Gastrocnemius medialis (tissue), 4 donors: ENCODE measurements around the gene CLEC2D. TPM values are rescaled to one million over a fixed set of nuclear protein-coding genes. Genes with fewer than 3 reads are reported as not detected.
"Not testable (repeated sequence)": the region's sequence is repeated elsewhere in the genome, so short reads cannot be mapped to it uniquely, and the experiment has no call there.

ENCODE experiments used
- ATAC-seq, 2 donors: fragments of 150-250 bp; one replicate each; pipeline ENCODE4 v1.9.1; 2016
- DNase-seq, 2 donors: peaks; one replicate each; pipeline ENCODE4 v3.0.0-alpha.2; 2019
- H3K27ac ChIP-seq, 4 donors: fragments of 200-600 bp; sonication (generic); 1 replicate in 1 of 4; 2 replicates in 3 of 4; pipeline ENCODE4 v1.5.1; 2016 to 2018; ENCODE audit warnings: mild to moderate bottlenecking in 2 of 4, moderate library complexity in 1 of 4
- H3K27me3 ChIP-seq, 3 donors: fragments of 200-600 bp; sonication (generic) in 2 of 3; 1 replicate in 1 of 3; 2 replicates in 2 of 3; pipeline versions ENCODE4 v1.5.1 to v1.6.0; 2016 to 2019; ENCODE audit warnings: mild to moderate bottlenecking in 1 of 3, moderate library complexity in 1 of 3
- H3K36me3 ChIP-seq, 2 donors: fragments of 200-600 bp; sonication (generic) in 1 of 2; one replicate each; pipeline ENCODE4 v1.5.1; 2017 to 2018
- H3K4me1 ChIP-seq, 2 donors: fragments of 200-600 bp; sonication (generic) in 1 of 2; one replicate each; pipeline ENCODE4 v1.5.1; 2016 to 2017; ENCODE audit warnings: mild to moderate bottlenecking in 2 of 2
- H3K4me3 ChIP-seq, 4 donors: fragments of 200-600 bp; sonication (generic) in 3 of 4; 1 replicate in 1 of 4; 2 replicates in 3 of 4; pipeline ENCODE4 v1.5.1; 2016 to 2019; ENCODE audit warnings: mild to moderate bottlenecking in 2 of 4
- H3K9me3 ChIP-seq, 3 donors: fragments of 200-600 bp; sonication (generic) in 2 of 3; 1 replicate in 1 of 3; 2 replicates in 2 of 3; pipeline ENCODE4 v1.5.1; 2016 to 2019
- CTCF ChIP-seq, 5 experiments: fragments of 450-650 bp in 3 of 5; fragments of 200-600 bp in 2 of 5; sonication (generic) in 2 of 5; IDR thresholded peaks in 4 of 5; conservative IDR thresholded peaks in 1 of 5; 1 replicate in 4 of 5; 2 replicates in 1 of 5; pipeline ENCODE4 v1.5.1; 2016 to 2019; ENCODE audit warnings: antibody characterized with exemption in 5 of 5, mild to moderate bottlenecking in 3 of 5, moderate library complexity in 3 of 5
- POLR2A ChIP-seq, 2 donors: fragments of 450-650 bp; IDR thresholded peaks; one replicate each; pipeline ENCODE4 v1.6.1; 2017; ENCODE audit warnings: antibody characterized with exemption in 2 of 2, mild to moderate bottlenecking in 2 of 2, moderate library complexity in 2 of 2
- in situ Hi-C, 4 donors: fragments of 200-750 bp; cut with MboI; loops; one replicate each; pipeline versions ENCODE4 v1.15.0 to v1.8.0; 2017; ENCODE audit warnings: low sequenced_read_pairs in 4 of 4
- intact Hi-C: fragments of 100-400 bp; cut with DNase I; formaldehyde crosslinking; loops from one replicate; pipeline ENCODE4 v1.15.1; 2023; ENCODE audit warnings: low total_unique reads
- total RNA-seq, 4 donors: library from RNA; depleted of rRNA; stranded (reverse); fragments of >200 nt; gene quantifications; one replicate each; pipeline versions ENCODE4 v1.1.0 to v1.2.3, GENCODE V29; 2016

The CLEC2D gene
- total RNA-seq, 4 donors from 2014 or later: 0.29 to 2.1 (median 0.58) TPM

DNA sequence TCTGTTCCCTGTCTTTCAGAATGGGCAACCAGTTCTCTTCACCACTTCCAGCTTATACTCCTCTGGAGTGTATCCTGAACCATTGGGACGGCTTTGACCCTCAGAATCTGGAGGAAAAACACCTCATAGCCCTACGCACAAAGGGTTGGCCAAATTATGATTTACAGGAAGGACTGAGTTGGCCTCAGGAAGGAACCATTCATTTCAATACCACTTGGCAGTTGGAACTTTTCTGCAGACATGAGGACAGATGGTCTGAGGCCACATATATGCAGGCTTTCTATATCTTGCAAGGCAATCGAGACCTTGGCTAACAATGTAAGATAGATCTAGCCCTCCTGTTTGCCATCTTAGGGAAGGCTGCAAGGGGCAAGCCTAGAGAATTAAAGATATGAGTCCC is 39.3 kb downstream of the CLEC2D start:
- intact Hi-C loops: loop anchor here (5.0 kb wide), 1 partner anchor 377 kb away; no protein-coding TSS in a partner anchor
- DNase-seq (no peak), ATAC-seq (no peak)
- no peak for TF ChIP-seq CTCF (IDR thresholded peaks at IDR 0.05 in 4 of 5, conservative IDR thresholded peaks at IDR 0.05 in 1 of 5)
- no peak for TF ChIP-seq POLR2A (IDR thresholded peaks at IDR 0.05)
- Histone ChIP-seq H3K36me3 (no peaks in the 10 kb centered on the region), H3K27ac (no peak overlapping the region), H3K4me1 (no peaks in the 10 kb centered on the region), H3K27me3 (no peaks in the 10 kb centered on the region), H3K9me3 (no peaks in the 10 kb centered on the region), H3K4me3 (no peak overlapping the region)
- in situ Hi-C loops: loop anchor here (10.0 to 25.0 kb wide), 2 partner anchors 74 to 372 kb away; no protein-coding TSS in a partner anchor

- H3K4me1 ChIP-seq: no peaks in the 10 kb centered on the region
- in situ Hi-C loops: loop anchor here in 2 of 4 donors (25.0 kb wide), 1 partner anchor 373 kb away; no protein-coding TSS in a partner anchor
- intact Hi-C loops: no loop called here
- no peak overlapping the region for H3K4me3 ChIP-seq
- ATAC-seq (no peak), DNase-seq (no peak)
- H3K9me3 ChIP-seq: no peaks in the 10 kb centered on the region
- H3K36me3 ChIP-seq: no peaks in the 10 kb centered on the region
- no peak overlapping the region for H3K27ac ChIP-seq
- H3K27me3 ChIP-seq: no peaks in the 10 kb centered on the region
- no peak for TF ChIP-seq POLR2A (IDR thresholded peaks at IDR 0.05)
- TF ChIP-seq CTCF (IDR thresholded peaks at IDR 0.05 in 4 of 5, conservative IDR thresholded peaks at IDR 0.05 in 1 of 5): no peak
Measured at GRCh38 chr12:9710584-9711375, 41.3 kb downstream of the CLEC2D start.

DNA sequence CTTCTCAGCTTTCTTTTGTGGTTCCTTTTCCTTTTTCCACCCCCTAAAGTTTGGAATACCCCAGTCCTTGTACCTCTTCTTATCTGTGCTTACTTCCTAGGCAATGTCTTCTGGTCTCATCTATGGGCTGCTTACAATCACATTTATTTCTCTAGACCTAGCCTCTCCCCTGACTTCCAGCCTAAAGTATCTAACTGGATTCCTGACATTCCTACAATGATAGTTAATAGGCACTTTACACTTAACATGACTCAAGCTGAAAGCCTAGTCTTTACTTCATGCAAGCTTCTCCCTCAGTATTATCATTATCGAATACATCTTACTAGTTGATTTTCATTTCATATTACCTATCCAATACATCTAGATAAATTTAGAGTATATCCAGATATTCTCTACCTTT is 42.2 kb downstream of the CLEC2D start:
- ATAC-seq (no peak), DNase-seq (no peak)
- in situ Hi-C loops (loop anchor here in 2 of 4 donors (25.0 kb wide), 1 partner anchor 374 kb away; no protein-coding TSS in a partner anchor), intact Hi-C loops (no loop called here)
- no peak for TF ChIP-seq POLR2A (IDR thresholded peaks at IDR 0.05)
- no peak for TF ChIP-seq CTCF (IDR thresholded peaks at IDR 0.05 in 4 of 5, conservative IDR thresholded peaks at IDR 0.05 in 1 of 5)
- Histone ChIP-seq H3K27ac (no peak overlapping the region), H3K4me1 (no peaks in the 10 kb centered on the region), H3K27me3 (no peaks in the 10 kb centered on the region), H3K4me3 (no peak overlapping the region), H3K36me3 (no peaks in the 10 kb centered on the region), H3K9me3 (no peaks in the 10 kb centered on the region)

DNA sequence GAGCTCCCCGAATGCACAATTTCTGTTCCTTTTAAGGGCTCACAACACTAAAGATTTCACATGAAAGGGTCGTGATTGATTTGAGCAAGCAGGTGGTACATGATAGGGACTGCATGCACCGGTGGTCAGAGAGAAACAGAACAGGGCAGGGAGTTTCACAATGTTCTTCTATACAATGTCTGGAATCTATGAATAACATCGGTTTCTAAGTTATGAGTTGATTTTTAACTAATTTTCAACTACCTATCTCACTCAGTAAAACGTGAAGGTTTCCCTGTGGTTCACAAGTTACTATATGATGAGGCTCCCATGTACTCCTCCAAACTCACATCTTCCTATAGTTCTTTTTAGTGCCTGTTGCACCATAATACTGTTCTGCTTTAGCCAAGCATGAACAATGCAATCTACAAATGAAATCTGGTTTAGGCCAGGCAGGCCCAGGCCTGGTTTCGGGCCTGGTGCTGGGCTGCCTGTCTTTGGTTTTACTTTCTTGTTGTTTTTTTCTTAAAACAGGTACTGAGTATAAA is 43.6 kb downstream of the CLEC2D start:
- H3K4me3 ChIP-seq, H3K27ac ChIP-seq, intact Hi-C loops, ATAC-seq, H3K4me1 ChIP-seq, DNase-seq, H3K9me3 ChIP-seq, H3K36me3 ChIP-seq, H3K27me3 ChIP-seq: not testable (repeated sequence)
- in situ Hi-C loops: loop anchor here in 2 of 4 donors (25.0 kb wide), 1 partner anchor 376 kb away; no protein-coding TSS in a partner anchor
